ENCODE measurements around the gene UHRF1. TPM values are rescaled to one million over a fixed set of nuclear protein-coding genes. Genes with fewer than 3 reads are reported as not detected.

Gene UHRF1
- total RNA-seq, 1 experiment from 2014 or later = 35.8 TPM

GRCh38 chr19:4988770-4989251, 79.5 kb downstream of the UHRF1 start:
- no peak for DNase-seq (ENCODE audit: low spot score)

DNA sequence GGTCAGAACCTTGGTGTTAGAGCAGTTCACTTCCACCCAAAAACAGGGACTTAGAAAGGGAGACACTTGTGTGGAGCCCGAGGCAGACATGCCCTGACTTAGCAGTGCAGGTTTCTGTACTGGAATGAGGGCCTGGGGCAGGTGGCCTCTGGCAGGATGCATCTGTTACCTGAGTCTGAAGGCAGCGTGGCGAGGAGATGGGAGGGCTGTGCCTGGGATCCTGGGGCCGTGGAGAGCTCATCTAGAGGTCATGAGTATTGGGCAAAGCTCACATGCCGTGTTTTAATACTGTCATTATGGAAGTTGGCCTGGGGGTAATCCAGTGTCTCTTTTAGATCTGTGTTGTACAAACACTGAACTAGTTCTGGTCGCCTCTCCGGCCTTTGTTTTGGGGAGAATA, 81.0 kb downstream of the UHRF1 start:
- DNase-seq (ENCODE audit: low spot score) = no peak

GRCh38 chr19:4991538-4991937, 82.2 kb downstream of the UHRF1 start:
- no peak for DNase-seq (ENCODE audit: low spot score)

DNA sequence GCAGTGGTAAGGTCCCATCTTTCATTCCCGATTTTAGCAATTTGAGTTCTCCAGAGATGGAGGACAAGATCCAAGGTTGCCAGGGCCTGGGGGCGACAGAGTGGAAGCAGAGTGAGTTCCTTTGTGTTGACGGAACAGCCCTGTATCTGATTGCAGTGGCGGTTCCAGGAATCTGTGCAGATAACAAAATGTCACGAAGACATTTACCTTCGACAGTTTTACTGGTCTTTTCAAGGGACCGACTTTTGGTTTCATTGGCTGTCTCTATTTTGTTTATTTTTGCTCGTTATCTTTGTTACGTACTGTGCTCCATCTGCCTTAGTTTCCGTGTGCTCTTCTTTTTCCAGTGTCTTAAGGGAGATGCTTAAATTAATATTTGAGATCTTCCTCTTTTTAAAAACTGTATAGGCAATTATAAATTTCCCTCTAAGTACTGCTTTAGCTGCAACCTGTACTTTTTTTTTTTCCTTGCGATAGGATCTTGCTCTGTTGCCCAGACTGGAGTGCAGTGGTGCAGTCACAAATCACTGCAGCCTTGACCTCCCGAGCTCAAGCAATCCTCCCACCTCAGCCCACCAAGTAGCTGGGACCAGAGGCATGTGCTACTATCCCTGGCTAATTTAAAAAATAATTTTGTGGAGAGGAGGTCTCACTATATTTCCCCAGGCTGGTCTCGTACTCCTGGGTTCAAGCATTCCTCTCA, 82.8 kb downstream of the UHRF1 start:
- no peak for DNase-seq (ENCODE audit: low spot score)

DNA sequence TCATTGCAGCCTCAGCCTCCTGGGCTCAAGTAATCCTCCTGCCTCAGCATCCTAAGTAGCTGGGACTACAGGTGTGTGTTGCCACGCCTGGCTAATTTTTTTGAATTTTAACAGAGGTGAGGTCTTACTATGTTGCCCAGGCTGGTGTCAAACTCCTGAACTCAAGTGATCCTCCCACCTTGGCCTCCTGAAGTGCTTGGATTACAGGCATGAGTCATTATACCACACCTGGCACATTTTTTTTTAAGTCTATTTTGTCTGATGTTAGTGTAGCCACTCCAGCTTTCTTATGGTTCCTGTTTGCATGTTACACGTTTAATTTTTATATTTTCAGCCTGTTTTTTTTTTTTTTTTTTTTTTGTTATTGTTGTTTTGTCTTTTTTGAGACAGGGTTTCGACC, 84.4 kb downstream of the UHRF1 start:
- no peak for DNase-seq (ENCODE audit: low spot score)

- DNase-seq (ENCODE audit: low spot score) = no peak
Measured at GRCh38 chr19:4996701-4997100, 87.4 kb downstream of the UHRF1 start.

GRCh38 chr19:4997297-4997696, 88.0 kb downstream of the UHRF1 start:
- DNase-seq (ENCODE audit: low spot score) = no peak

DNA sequence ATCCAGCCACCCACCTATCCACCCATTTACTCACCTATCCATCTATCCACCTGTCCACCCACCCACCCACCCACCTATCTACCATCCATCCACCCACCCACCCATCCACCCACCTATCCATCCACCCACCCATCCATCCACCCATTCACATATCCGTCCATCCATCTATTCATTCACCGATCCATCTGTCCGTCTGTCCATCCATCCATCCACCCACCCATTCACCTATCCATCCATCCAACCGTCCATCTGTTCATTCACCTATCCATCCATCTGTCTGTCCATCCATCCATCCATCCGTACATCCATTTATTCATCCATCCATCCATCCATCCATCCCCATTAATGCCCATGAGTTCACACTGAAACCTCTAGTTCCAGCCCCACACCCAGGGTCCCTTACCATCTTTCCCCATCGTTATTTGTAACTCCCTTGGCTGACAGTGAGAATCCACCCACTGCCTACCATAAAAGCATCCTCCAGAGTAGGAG, 90.9 kb downstream of the UHRF1 start:
- DNase-seq (ENCODE audit: low spot score) = no peak

DNA sequence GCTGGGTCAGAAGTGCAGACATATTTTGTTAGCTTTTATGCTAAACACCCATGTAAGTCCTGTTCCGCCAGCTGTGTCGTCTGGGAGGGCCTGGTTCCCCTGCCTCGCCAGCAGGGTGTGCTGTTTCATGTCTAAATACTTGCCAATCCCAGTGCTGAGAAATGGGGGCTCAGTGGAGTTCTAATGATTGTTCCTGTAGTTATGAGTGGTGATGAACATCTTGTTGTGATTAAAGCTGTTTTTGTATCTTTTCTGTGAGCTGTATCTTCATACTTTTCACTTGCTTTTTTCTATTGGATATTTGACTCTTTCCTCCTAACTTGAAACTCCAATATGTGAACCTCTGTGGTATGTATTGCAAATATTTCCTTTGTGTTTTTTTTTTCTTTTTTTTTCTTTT, 92.3 kb downstream of the UHRF1 start:
- DNase-seq (ENCODE audit: low spot score) = peak; percentile 45

GRCh38 chr19:5002143-5002542, 92.8 kb downstream of the UHRF1 start:
- DNase-seq (ENCODE audit: low spot score) = no peak

DNA sequence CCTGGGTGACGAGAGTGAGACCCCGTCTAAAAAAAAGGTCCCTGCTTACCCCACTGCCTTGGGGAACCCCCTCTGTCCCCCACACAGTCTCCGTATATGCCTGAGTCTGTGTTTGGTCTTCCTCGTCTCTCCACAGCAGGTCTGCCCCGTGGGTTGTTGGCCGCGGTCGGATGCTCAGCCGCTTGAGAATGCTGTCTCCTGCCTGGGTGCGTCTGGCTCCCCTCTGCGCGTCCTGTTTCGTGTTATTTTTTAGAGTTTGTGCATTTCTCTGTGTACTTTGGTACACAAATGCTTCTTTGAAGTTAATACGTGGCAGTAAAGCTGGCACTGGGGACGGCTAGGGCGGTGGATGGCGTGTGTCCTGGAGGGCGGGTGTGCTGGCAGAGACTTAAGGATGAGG, 94.5 kb downstream of the UHRF1 start:
- no peak for DNase-seq (ENCODE audit: low spot score)

DNA sequence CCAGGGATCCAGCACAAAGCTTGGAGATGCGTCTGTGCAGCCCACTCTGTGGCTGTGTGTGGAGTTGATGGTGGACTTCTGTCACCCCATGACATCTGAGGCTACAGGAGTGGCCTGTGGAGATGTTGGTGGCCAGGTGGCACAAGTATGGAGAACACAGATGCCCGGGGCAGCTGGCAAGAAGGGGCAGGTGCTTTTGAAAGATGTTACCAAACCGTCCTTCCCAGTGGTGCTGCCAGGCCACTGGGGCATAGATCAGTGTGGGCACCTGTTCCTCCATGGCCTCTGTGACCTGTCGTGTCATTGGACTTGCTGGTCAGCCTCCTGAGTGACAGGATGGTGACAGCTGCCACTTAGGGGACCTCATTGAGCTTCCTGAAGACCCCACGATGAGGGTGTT, 95.8 kb downstream of the UHRF1 start:
- no peak for DNase-seq (ENCODE audit: low spot score)

GRCh38 chr19:5006201-5006600, 96.9 kb downstream of the UHRF1 start:
- no peak for DNase-seq (ENCODE audit: low spot score)

- DNase-seq (ENCODE audit: low spot score) = no peak
Measured at GRCh38 chr19:5006821-5007220, 97.5 kb downstream of the UHRF1 start.

Other genes with a start within 250 kb of the UHRF1 start
- gene MYDGF, start 239.2 kb upstream of the UHRF1 start, total RNA-seq (2014; rRNA removed; shearing (Covaris generic)) = 165 and 192 TPM in 2 replicates
- gene DPP9, start 185.7 kb upstream of the UHRF1 start, total RNA-seq (2014; rRNA removed; shearing (Covaris generic)) = 27.7 and 47.5 TPM in 2 replicates
- gene FEM1A, start 117.8 kb upstream of the UHRF1 start, total RNA-seq (2014; rRNA removed; shearing (Covaris generic)) = 6.0 and 6.1 TPM in 2 replicates
- 0.49 and 0.64 TPM in 2 replicates for gene TICAM1, start 77.8 kb upstream of the UHRF1 start, total RNA-seq (2014; rRNA removed; shearing (Covaris generic))
- 86.6 and 92.1 TPM in 2 replicates for gene PLIN3, start 41.8 kb upstream of the UHRF1 start, total RNA-seq (2014; rRNA removed; shearing (Covaris generic))
- gene ARRDC5, start 6.6 kb upstream of the UHRF1 start, total RNA-seq (2014; rRNA removed; shearing (Covaris generic)) = not detected in 2 replicates
- 4.6 and 7.2 TPM in 2 replicates for gene KDM4B, start 59.6 kb downstream of the UHRF1 start, total RNA-seq (2014; rRNA removed; shearing (Covaris generic))